H9 (cell line): ENCODE results near the gene RNU1-4. TPM values are rescaled to one million over a fixed set of nuclear protein-coding genes. Genes with fewer than 3 reads are reported as not detected.
"Not testable (repeated sequence)": the region's sequence is repeated elsewhere in the genome, so short reads cannot be mapped to it uniquely, and the experiment has no call there.

Source experiments
- DNase-seq: peaks from one replicate; pipeline ENCODE4 v3.0.0-alpha.2; 2017
- H2AFZ ChIP-seq: one replicate; pipeline ENCODE4 v1.6.1; 2013; ENCODE audit warnings: mild to moderate bottlenecking, low read length, control low read depth, moderate library complexity
- H2AK5ac ChIP-seq: 2 replicates; pipeline ENCODE4 v1.6.1; 2013; ENCODE audit warnings: low read length, control low read depth, mixed read lengths; ENCODE audit not compliant: insufficient read length
- H2BK120ac ChIP-seq: one replicate; pipeline ENCODE4 v1.6.1; 2013; ENCODE audit warnings: low read depth, mild to moderate bottlenecking, low read length, control low read depth, inconsistent platforms; ENCODE audit not compliant: poor library complexity, severe bottlenecking
- H2BK12ac ChIP-seq: 2 replicates; pipeline ENCODE4 v1.6.1; 2013; ENCODE audit warnings: low read length, control low read depth, mixed read lengths, low read depth; ENCODE audit not compliant: insufficient read length
- H2BK15ac ChIP-seq: 2 replicates; pipeline ENCODE4 v1.6.1; 2013; ENCODE audit warnings: low read depth, low read length, control low read depth
- H2BK20ac ChIP-seq: one replicate; pipeline ENCODE4 v1.6.1; 2013; ENCODE audit warnings: low read depth, mild to moderate bottlenecking, low read length, control low read depth, inconsistent platforms; ENCODE audit not compliant: poor library complexity, severe bottlenecking
- H2BK5ac ChIP-seq: 2 replicates; pipeline ENCODE4 v1.6.1; 2013; ENCODE audit warnings: low read length, control low read depth, mixed read lengths; ENCODE audit not compliant: insufficient read length
- H3K14ac ChIP-seq: 2 replicates; pipeline ENCODE4 v1.6.1; 2013; ENCODE audit warnings: low read length, control low read depth; ENCODE audit not compliant: insufficient read depth
- H3K18ac ChIP-seq: 2 replicates; pipeline ENCODE4 v1.6.1; 2013; ENCODE audit warnings: low read depth, mild to moderate bottlenecking, mixed read lengths, low read length, control low read depth; ENCODE audit not compliant: insufficient read length
- H3K23ac ChIP-seq: 2 replicates; pipeline ENCODE4 v1.6.1; 2013; ENCODE audit warnings: low read length, control low read depth, mixed read lengths, low read depth; ENCODE audit not compliant: insufficient read length
- H3K23me2 ChIP-seq: 2 replicates; pipeline ENCODE4 v1.6.1; 2013; ENCODE audit warnings: low read depth, mild to moderate bottlenecking, mixed read lengths, low read length, control low read depth; ENCODE audit not compliant: insufficient read length, poor library complexity, severe bottlenecking
- H3K27ac ChIP-seq: 2 replicates; pipeline ENCODE4 v1.5.1; 2013; ENCODE audit warnings: low read length, control low read depth, mixed read lengths, low read depth; ENCODE audit not compliant: insufficient read length
- H3K27me3 ChIP-seq: 2 replicates; pipeline ENCODE4 v1.6.1; 2013; ENCODE audit warnings: low read length, control low read depth, inconsistent platforms; ENCODE audit not compliant: insufficient read depth
- H3K4ac ChIP-seq: 2 replicates; pipeline ENCODE4 v1.6.1; 2013; ENCODE audit warnings: low read depth, mild to moderate bottlenecking, control low read depth, inconsistent platforms, low read length, moderate library complexity
- H3K4me1 ChIP-seq: 2 replicates; pipeline ENCODE4 v1.6.1; 2013; ENCODE audit warnings: low read length, control low read depth, inconsistent platforms; ENCODE audit not compliant: insufficient read depth
- H3K4me2 ChIP-seq: 2 replicates; pipeline ENCODE4 v1.6.1; 2013; ENCODE audit warnings: low read length, control low read depth, mixed read lengths; ENCODE audit not compliant: insufficient read length, insufficient read depth
- H3K56ac ChIP-seq: 2 replicates; pipeline ENCODE4 v1.6.1; 2013; ENCODE audit warnings: low read depth, mild to moderate bottlenecking, mixed read lengths, low read length, control low read depth; ENCODE audit not compliant: insufficient read length
- H3K79me1 ChIP-seq: 2 replicates; pipeline ENCODE4 v1.6.1; 2013; ENCODE audit warnings: low read depth, mild to moderate bottlenecking, moderate library complexity, low read length, control low read depth, inconsistent platforms; ENCODE audit not compliant: insufficient read depth, poor library complexity, severe bottlenecking
- H3K79me2 ChIP-seq: 2 replicates; pipeline ENCODE4 v1.6.1; 2013; ENCODE audit warnings: low read length, control low read depth, inconsistent platforms; ENCODE audit not compliant: insufficient read depth
- H3K9ac ChIP-seq: 2 replicates; pipeline ENCODE4 v1.6.1; 2013; ENCODE audit warnings: low read length, control low read depth, mixed read lengths; ENCODE audit not compliant: insufficient read length; ENCODE audit errors: extremely low read depth
- H3K9me3 ChIP-seq: one replicate; pipeline ENCODE4 v1.6.1; 2013; ENCODE audit warnings: low read depth, low read length, inconsistent platforms; ENCODE audit not compliant: control insufficient read depth
- H3T11ph ChIP-seq: one replicate; pipeline ENCODE4 v1.6.1; 2013; ENCODE audit warnings: mild to moderate bottlenecking, low read length, control low read depth, inconsistent platforms
- H4K20me1 ChIP-seq: one replicate; pipeline ENCODE4 v1.6.1; 2013; ENCODE audit not compliant: control insufficient read depth, insufficient read length, insufficient read depth
- H4K5ac ChIP-seq: 2 replicates; pipeline ENCODE4 v1.6.1; 2013; ENCODE audit warnings: low read depth, mild to moderate bottlenecking, mixed read lengths, low read length, control low read depth; ENCODE audit not compliant: insufficient read length
- H4K8ac ChIP-seq: replicated peaks from 2 replicates; pipeline ENCODE4 v1.6.1; 2013; ENCODE audit warnings: low read length, control low read depth, mixed read lengths, low read depth; ENCODE audit not compliant: insufficient read length
- H4K91ac ChIP-seq: 2 replicates; pipeline ENCODE4 v1.6.1; 2013; ENCODE audit warnings: low read depth, mild to moderate bottlenecking, moderate library complexity, mixed read lengths, low read length, control low read depth; ENCODE audit not compliant: insufficient read length
- H3K27ac Mint-ChIP-seq, 3 experiments: 2 replicates in 2 of 3; 3 replicates in 1 of 3; pipeline ENCODE4 v1.8.0; 2020 to 2021; ENCODE audit warnings: mixed read lengths in 3 of 3, mild to moderate bottlenecking in 1 of 3, moderate library complexity in 1 of 3
- H3K27me3 Mint-ChIP-seq: 2 replicates; pipeline ENCODE4 v1.8.0; 2021; ENCODE audit warnings: low read depth, mild to moderate bottlenecking, moderate library complexity, mixed read lengths
- H3K36me3 Mint-ChIP-seq, 3 experiments: 2 replicates in 2 of 3; 3 replicates in 1 of 3; pipeline ENCODE4 v1.8.0; 2020 to 2021; ENCODE audit warnings: low read depth in 3 of 3, mixed read lengths in 3 of 3; ENCODE audit not compliant: insufficient read depth in 1 of 3
- H3K4me1 Mint-ChIP-seq, 2 experiments: 2 replicates each; pipeline ENCODE4 v1.8.0; 2020; ENCODE audit warnings: mixed read lengths in 2 of 2
- H3K4me3 Mint-ChIP-seq, 2 experiments: 2 replicates in 1 of 2; 3 replicates in 1 of 2; pipeline ENCODE4 v1.8.0; 2020 to 2021; ENCODE audit warnings: mild to moderate bottlenecking in 2 of 2, mixed read lengths in 2 of 2, moderate library complexity in 1 of 2
- H3K9me3 Mint-ChIP-seq, 2 experiments: 2 replicates in 1 of 2; 3 replicates in 1 of 2; pipeline ENCODE4 v1.8.0; 2020; ENCODE audit warnings: mild to moderate bottlenecking in 2 of 2, mixed read lengths in 2 of 2, moderate library complexity in 1 of 2
- WGBS: extraction: QIAGEN DNeasy Blood & Tissue Kit; methylation state at CpG from one replicate; pipeline ENCODE4 v1.1.7; 2013; ENCODE audit warnings: missing lambda C conversion rate, low lambda C conversion rate, mixed read lengths; ENCODE audit not compliant: insufficient read length; ENCODE audit errors: extremely low coverage; 5-methylcytosine and 5-hydroxymethylcytosine counted together
- total RNA-seq: library from RNA; stranded (reverse); gene quantifications from 2 replicates; pipeline ENCODE4 v1.2.1, GENCODE V29; 2021

Gene RNU1-4
- total RNA-seq, 1 experiment from 2014 or later, result 2,051 TPM

- not testable (repeated sequence) for H4K91ac ChIP-seq, H3K4me1 Mint-ChIP-seq, H4K5ac ChIP-seq, H2BK20ac ChIP-seq, H3K23me2 ChIP-seq, H3K27me3 ChIP-seq, H2AK5ac ChIP-seq, H2BK120ac ChIP-seq, H3K23ac ChIP-seq, H3K9me3 ChIP-seq, H4K20me1 ChIP-seq, H3K9me3 Mint-ChIP-seq, H3K4me1 ChIP-seq, H3K27ac Mint-ChIP-seq, H3K14ac ChIP-seq, H3K27ac ChIP-seq, H2BK15ac ChIP-seq, H3K79me2 ChIP-seq, H2BK5ac ChIP-seq, H3K56ac ChIP-seq, H3K4ac ChIP-seq, H3K4me2 ChIP-seq, H3T11ph ChIP-seq, H3K18ac ChIP-seq, H3K4me3 Mint-ChIP-seq, DNase-seq, H3K36me3 Mint-ChIP-seq, H4K8ac ChIP-seq, H3K9ac ChIP-seq, H2AFZ ChIP-seq, H3K79me1 ChIP-seq, H2BK12ac ChIP-seq
- WGBS, result no CpG with 5 or more reads among the region's 9 CpGs
- H3K27me3 Mint-ChIP-seq, result peaks cover 24% of the 10 kb centered on the region
Measured at GRCh38 chr1:16764248-16764819, 24.0 kb downstream of the RNU1-4 start.

- not testable (repeated sequence) for H3K27ac ChIP-seq, H3K27me3 ChIP-seq, H2AK5ac ChIP-seq, H3K4me2 ChIP-seq, H3K79me1 ChIP-seq, H3K4me1 Mint-ChIP-seq, H3K56ac ChIP-seq, H2BK5ac ChIP-seq, H2BK120ac ChIP-seq, H3K18ac ChIP-seq, H3K36me3 Mint-ChIP-seq, H3K27ac Mint-ChIP-seq, H3K23ac ChIP-seq, H3K4ac ChIP-seq, H3K14ac ChIP-seq, H4K91ac ChIP-seq, H4K5ac ChIP-seq, H2AFZ ChIP-seq, H2BK15ac ChIP-seq, DNase-seq, H3K4me1 ChIP-seq, H3K9me3 ChIP-seq, H3K4me3 Mint-ChIP-seq, H3K9me3 Mint-ChIP-seq, H3K79me2 ChIP-seq, H4K20me1 ChIP-seq, H3K23me2 ChIP-seq, H2BK12ac ChIP-seq, H4K8ac ChIP-seq, H2BK20ac ChIP-seq, H3K9ac ChIP-seq, H3T11ph ChIP-seq
- peaks cover 24% of the 10 kb centered on the region for H3K27me3 Mint-ChIP-seq
- WGBS, result no CpG with 5 or more reads among the region's 15 CpGs
Measured at GRCh38 chr1:16764820-16765655, 24.7 kb downstream of the RNU1-4 start.
